ACC112 (cell line): ENCODE results near the gene CTU2.

Source experiments
- H2AFZ ChIP-seq: fragments of 200-600 bp; sonication (generic); one replicate; pipeline ENCODE4 v1.6.0; 2017; ENCODE audit warnings: antibody characterized with exemption, low read length; ENCODE audit not compliant: unreplicated experiment
- H3K27ac ChIP-seq: fragments of 200-600 bp; sonication (generic); 2 replicates; pipeline ENCODE4 v1.5.1; 2014; ENCODE audit warnings: low read depth, mild to moderate bottlenecking, antibody characterized with exemption, low read length, moderate library complexity
- H3K27me3 ChIP-seq: fragments of 200-600 bp; sonication (generic); 2 replicates; pipeline ENCODE4 v1.6.1; 2014; ENCODE audit warnings: mild to moderate bottlenecking, antibody characterized with exemption, low read length, moderate library complexity, mixed read lengths; ENCODE audit not compliant: insufficient read depth
- H3K36me3 ChIP-seq: fragments of 200-600 bp; sonication (generic); 2 replicates; pipeline ENCODE4 v1.6.1; 2016; ENCODE audit warnings: mild to moderate bottlenecking, antibody characterized with exemption, low read length, moderate library complexity, mixed read lengths; ENCODE audit not compliant: insufficient read depth
- H3K4me1 ChIP-seq: fragments of 200-600 bp; sonication (generic); one replicate; pipeline ENCODE4 v1.6.1; 2016; ENCODE audit warnings: low read length, mixed read lengths; ENCODE audit not compliant: insufficient read depth, unreplicated experiment, control insufficient read depth
- H3K4me3 ChIP-seq: fragments of 200-600 bp; sonication (generic); 2 replicates; pipeline ENCODE4 v1.5.1; 2014; ENCODE audit warnings: mild to moderate bottlenecking, low read depth, low read length
- H3K79me2 ChIP-seq: fragments of 200-600 bp; sonication (generic); one replicate; pipeline ENCODE4 v1.6.0; 2016; ENCODE audit warnings: low read length; ENCODE audit not compliant: control insufficient read depth, unreplicated experiment, insufficient read depth

Gene CTU2

GRCh38 chr16:88758944-88759244 is 52.6 kb downstream of the CTU2 start:
- no peak overlapping the region for H3K4me3 ChIP-seq
- peaks cover 95% of the 10 kb centered on the region for H3K79me2 ChIP-seq
- H2AFZ ChIP-seq, result no peak overlapping the region
- no peaks in the 10 kb centered on the region for H3K36me3 ChIP-seq
- H3K4me1 ChIP-seq, result no peaks in the 10 kb centered on the region
- H3K27ac ChIP-seq, result no peak overlapping the region
- H3K27me3 ChIP-seq, result no peaks in the 10 kb centered on the region

- Histone ChIP-seq H3K27me3 (no peaks in the 10 kb centered on the region), H2AFZ (no peak overlapping the region), H3K4me1 (no peaks in the 10 kb centered on the region), H3K79me2 (peaks cover 93% of the 10 kb centered on the region), H3K27ac (no peak overlapping the region), H3K36me3 (no peaks in the 10 kb centered on the region), H3K4me3 (no peak overlapping the region)
Measured at GRCh38 chr16:88759245-88759975, 53.1 kb downstream of the CTU2 start.

- Histone ChIP-seq H3K27ac (no peak overlapping the region), H2AFZ (no peak overlapping the region), H3K4me3 (no peak overlapping the region), H3K79me2 (peaks cover 91% of the 10 kb centered on the region), H3K4me1 (no peaks in the 10 kb centered on the region), H3K27me3 (no peaks in the 10 kb centered on the region), H3K36me3 (no peaks in the 10 kb centered on the region)
Measured at GRCh38 chr16:88759976-88760350, 53.7 kb downstream of the CTU2 start.

GRCh38 chr16:88760424-88761142 is 54.3 kb downstream of the CTU2 start:
- no peak overlapping the region for H3K27ac ChIP-seq

GRCh38 chr16:88761143-88761534 is 54.8 kb downstream of the CTU2 start:
- Histone ChIP-seq H3K4me3 (no peak overlapping the region), H2AFZ (no peak overlapping the region), H3K27me3 (no peaks in the 10 kb centered on the region), H3K36me3 (no peaks in the 10 kb centered on the region), H3K4me1 (no peaks in the 10 kb centered on the region), H3K79me2 (peaks cover 90% of the 10 kb centered on the region), H3K27ac (no peak overlapping the region)

More at GRCh38 chr16:88760424-88761142, 54.3 kb downstream of the CTU2 start:
- H3K36me3 ChIP-seq, result no peaks in the 10 kb centered on the region
- H3K27me3 ChIP-seq, result no peaks in the 10 kb centered on the region
- H3K4me1 ChIP-seq, result no peaks in the 10 kb centered on the region
- H3K79me2 ChIP-seq, result peaks cover 91% of the 10 kb centered on the region
- H3K4me3 ChIP-seq, result no peak overlapping the region
- no peak overlapping the region for H2AFZ ChIP-seq

- no peaks in the 10 kb centered on the region for H3K4me1 ChIP-seq
- H3K27me3 ChIP-seq, result no peaks in the 10 kb centered on the region
- no peak overlapping the region for H3K4me3 ChIP-seq
- H2AFZ ChIP-seq, result no peak overlapping the region
- no peaks in the 10 kb centered on the region for H3K36me3 ChIP-seq
- H3K27ac ChIP-seq, result no peak overlapping the region
- peaks cover 92% of the 10 kb centered on the region for H3K79me2 ChIP-seq
Measured at GRCh38 chr16:88761830-88762229, 55.5 kb downstream of the CTU2 start.

- no peak overlapping the region for H3K27ac ChIP-seq
- H3K36me3 ChIP-seq, result no peaks in the 10 kb centered on the region
- H3K27me3 ChIP-seq, result no peaks in the 10 kb centered on the region
- no peak overlapping the region for H2AFZ ChIP-seq
- H3K4me1 ChIP-seq, result peaks cover 4% of the 10 kb centered on the region
- H3K79me2 ChIP-seq, result peaks cover 94% of the 10 kb centered on the region
- no peak overlapping the region for H3K4me3 ChIP-seq
Measured at GRCh38 chr16:88762258-88762870, 56.1 kb downstream of the CTU2 start.

GRCh38 chr16:88762941-88763340 is 56.6 kb downstream of the CTU2 start:
- Histone ChIP-seq H3K4me1 (peaks cover 10% of the 10 kb centered on the region), H3K4me3 (no peak overlapping the region), H3K36me3 (no peaks in the 10 kb centered on the region), H3K27me3 (no peaks in the 10 kb centered on the region), H3K79me2 (peaks cover 94% of the 10 kb centered on the region), H2AFZ (no peak overlapping the region), H3K27ac (no peak overlapping the region)

- Histone ChIP-seq H3K27ac (no peak overlapping the region), H3K27me3 (no peaks in the 10 kb centered on the region), H2AFZ (no peak overlapping the region), H3K79me2 (peaks cover 94% of the 10 kb centered on the region), H3K36me3 (no peaks in the 10 kb centered on the region), H3K4me3 (no peak overlapping the region), H3K4me1 (peaks cover 16% of the 10 kb centered on the region)
Measured at GRCh38 chr16:88763502-88764053, 57.3 kb downstream of the CTU2 start.

- H3K4me1 ChIP-seq, result peaks cover 21% of the 10 kb centered on the region
- H3K36me3 ChIP-seq, result no peaks in the 10 kb centered on the region
- H3K27me3 ChIP-seq, result no peaks in the 10 kb centered on the region
- no peak overlapping the region for H2AFZ ChIP-seq
- H3K79me2 ChIP-seq, result peaks cover 94% of the 10 kb centered on the region
- no peak overlapping the region for H3K4me3 ChIP-seq
- H3K27ac ChIP-seq, result no peak overlapping the region
Measured at GRCh38 chr16:88764080-88764479, 57.8 kb downstream of the CTU2 start.
